Peyer's patch (tissue), 4 donors: Measurements from ENCODE around the gene SPPL3.

Experiments used
- POLR2A ChIP-seq, 2 donors: fragments of 450-650 bp; IDR thresholded peaks; one replicate each; pipeline ENCODE4 v1.5.1; 2017; ENCODE audit warnings: antibody characterized with exemption in 2 of 2, mild to moderate bottlenecking in 2 of 2, moderate library complexity in 2 of 2
- TF ChIP-seq, protein P1 (sequence below), 6 experiments: fragments of 450-650 bp in 4 of 6; fragments of 200-600 bp in 2 of 6; sonication (generic) in 1 of 6; IDR thresholded peaks; one replicate each; pipeline ENCODE4 v1.5.1; 2017 to 2019; ENCODE audit warnings: antibody characterized with exemption in 6 of 6, mild to moderate bottlenecking in 3 of 6, moderate library complexity in 1 of 6

- TF ChIP-seq, protein P1, sequence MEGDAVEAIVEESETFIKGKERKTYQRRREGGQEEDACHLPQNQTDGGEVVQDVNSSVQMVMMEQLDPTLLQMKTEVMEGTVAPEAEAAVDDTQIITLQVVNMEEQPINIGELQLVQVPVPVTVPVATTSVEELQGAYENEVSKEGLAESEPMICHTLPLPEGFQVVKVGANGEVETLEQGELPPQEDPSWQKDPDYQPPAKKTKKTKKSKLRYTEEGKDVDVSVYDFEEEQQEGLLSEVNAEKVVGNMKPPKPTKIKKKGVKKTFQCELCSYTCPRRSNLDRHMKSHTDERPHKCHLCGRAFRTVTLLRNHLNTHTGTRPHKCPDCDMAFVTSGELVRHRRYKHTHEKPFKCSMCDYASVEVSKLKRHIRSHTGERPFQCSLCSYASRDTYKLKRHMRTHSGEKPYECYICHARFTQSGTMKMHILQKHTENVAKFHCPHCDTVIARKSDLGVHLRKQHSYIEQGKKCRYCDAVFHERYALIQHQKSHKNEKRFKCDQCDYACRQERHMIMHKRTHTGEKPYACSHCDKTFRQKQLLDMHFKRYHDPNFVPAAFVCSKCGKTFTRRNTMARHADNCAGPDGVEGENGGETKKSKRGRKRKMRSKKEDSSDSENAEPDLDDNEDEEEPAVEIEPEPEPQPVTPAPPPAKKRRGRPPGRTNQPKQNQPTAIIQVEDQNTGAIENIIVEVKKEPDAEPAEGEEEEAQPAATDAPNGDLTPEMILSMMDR (IDR thresholded peaks at IDR 0.05) = no peak
- TF ChIP-seq POLR2A (IDR thresholded peaks at IDR 0.05) = no peak
These were observed 58.5 kb downstream of the SPPL3 start for GRCh38 chr12:120845696-120846095.
